ENCODE measurements around the gene PCNX4.

PCNX4 gene

DNA sequence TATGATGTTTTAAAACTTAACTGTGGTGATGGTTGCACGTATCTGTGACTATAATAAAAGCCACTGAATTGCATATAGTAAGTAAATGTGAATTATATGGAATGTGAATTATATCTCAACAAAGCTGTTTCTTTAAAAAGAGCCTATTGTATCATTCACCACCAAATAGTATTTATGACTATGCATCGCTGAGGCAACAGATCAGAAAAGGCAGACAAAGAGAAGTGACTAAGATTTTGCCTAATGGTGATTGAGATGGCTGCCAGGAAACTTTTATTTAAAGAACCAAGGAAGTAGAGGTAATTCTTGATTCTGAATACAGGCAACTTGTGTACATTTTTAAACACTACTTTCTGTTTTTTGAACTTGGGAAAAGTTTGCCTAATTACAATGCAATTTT is 41.8 kb downstream of the PCNX4 start:
- TF ChIP-seq, protein P1, sequence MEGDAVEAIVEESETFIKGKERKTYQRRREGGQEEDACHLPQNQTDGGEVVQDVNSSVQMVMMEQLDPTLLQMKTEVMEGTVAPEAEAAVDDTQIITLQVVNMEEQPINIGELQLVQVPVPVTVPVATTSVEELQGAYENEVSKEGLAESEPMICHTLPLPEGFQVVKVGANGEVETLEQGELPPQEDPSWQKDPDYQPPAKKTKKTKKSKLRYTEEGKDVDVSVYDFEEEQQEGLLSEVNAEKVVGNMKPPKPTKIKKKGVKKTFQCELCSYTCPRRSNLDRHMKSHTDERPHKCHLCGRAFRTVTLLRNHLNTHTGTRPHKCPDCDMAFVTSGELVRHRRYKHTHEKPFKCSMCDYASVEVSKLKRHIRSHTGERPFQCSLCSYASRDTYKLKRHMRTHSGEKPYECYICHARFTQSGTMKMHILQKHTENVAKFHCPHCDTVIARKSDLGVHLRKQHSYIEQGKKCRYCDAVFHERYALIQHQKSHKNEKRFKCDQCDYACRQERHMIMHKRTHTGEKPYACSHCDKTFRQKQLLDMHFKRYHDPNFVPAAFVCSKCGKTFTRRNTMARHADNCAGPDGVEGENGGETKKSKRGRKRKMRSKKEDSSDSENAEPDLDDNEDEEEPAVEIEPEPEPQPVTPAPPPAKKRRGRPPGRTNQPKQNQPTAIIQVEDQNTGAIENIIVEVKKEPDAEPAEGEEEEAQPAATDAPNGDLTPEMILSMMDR (IDR thresholded peaks at IDR 0.05; ENCODE audit: low read depth, low read length) = no peak
- Histone ChIP-seq H3K9me3 (ENCODE audit: severe bottlenecking) (no peaks in the 10 kb centered on the region), H3K27me3 (ENCODE audit: insufficient read depth, low read depth, severe bottlenecking) (no peaks in the 10 kb centered on the region), H3K27ac (no peak overlapping the region), H3K4me3 (ENCODE audit: low read depth, low read length) (no peak overlapping the region), H3K36me3 (peaks cover 22% of the 10 kb centered on the region)
- no peak for DNase-seq

DNA sequence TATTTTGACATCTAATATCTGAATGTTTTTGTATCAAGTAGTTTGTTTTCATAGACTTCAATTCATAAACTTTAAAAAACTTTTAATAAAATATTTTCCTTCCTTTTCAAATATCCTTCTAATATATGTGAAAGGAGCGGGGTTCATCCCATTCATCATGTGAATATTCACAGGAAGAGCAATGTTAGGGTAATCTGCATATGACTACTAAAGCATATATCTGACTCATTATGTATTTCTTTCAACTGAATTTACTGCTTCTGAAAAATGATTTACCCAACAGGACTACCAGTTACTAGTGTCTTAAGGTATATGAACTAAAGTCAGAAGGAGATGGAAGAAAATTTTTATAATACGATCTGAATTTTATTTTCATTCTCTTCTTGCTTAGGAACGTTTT is 43.0 kb downstream of the PCNX4 start:
- DNase-seq = no peak
- H3K36me3 ChIP-seq = peaks cover 13% of the 10 kb centered on the region
- no peaks in the 10 kb centered on the region for H3K27me3 ChIP-seq (ENCODE audit: insufficient read depth, low read depth, severe bottlenecking)
- TF ChIP-seq, protein P1 (IDR thresholded peaks at IDR 0.05; ENCODE audit: low read depth, low read length) = no peak
- H3K9me3 ChIP-seq (ENCODE audit: severe bottlenecking) = no peaks in the 10 kb centered on the region
- H3K4me3 ChIP-seq (ENCODE audit: low read depth, low read length) = no peak overlapping the region
- H3K27ac ChIP-seq = no peak overlapping the region

DNA sequence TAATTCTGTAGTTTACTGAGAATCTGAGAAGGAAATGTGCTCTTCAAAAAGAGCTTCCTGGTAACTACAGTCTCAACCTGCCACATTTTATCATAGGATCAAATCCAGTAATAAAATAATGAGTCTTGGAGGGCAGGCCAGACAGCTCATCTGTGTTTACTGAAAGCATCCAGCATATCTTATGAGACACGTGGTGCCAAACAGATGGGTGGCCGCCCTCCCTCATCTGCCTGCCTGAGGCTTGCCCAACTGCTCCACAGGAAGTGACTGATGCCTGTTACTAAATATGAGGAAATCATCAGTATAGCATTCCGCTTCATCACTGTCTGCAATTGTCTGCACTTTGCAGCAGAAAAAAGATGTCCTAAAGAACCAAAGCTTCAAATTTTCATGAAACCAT is 60.0 kb downstream of the PCNX4 start:
- H3K9me3 ChIP-seq (ENCODE audit: severe bottlenecking) = no peaks in the 10 kb centered on the region
- no peak for DNase-seq
- TF ChIP-seq, protein P1 (IDR thresholded peaks at IDR 0.05; ENCODE audit: low read depth, low read length) = no peak
- H3K27me3 ChIP-seq (ENCODE audit: insufficient read depth, low read depth, severe bottlenecking) = no peaks in the 10 kb centered on the region
- peaks cover 82% of the 10 kb centered on the region for H3K36me3 ChIP-seq
- H3K27ac ChIP-seq = no peak overlapping the region
- H3K4me3 ChIP-seq (ENCODE audit: low read depth, low read length) = no peak overlapping the region

DNA sequence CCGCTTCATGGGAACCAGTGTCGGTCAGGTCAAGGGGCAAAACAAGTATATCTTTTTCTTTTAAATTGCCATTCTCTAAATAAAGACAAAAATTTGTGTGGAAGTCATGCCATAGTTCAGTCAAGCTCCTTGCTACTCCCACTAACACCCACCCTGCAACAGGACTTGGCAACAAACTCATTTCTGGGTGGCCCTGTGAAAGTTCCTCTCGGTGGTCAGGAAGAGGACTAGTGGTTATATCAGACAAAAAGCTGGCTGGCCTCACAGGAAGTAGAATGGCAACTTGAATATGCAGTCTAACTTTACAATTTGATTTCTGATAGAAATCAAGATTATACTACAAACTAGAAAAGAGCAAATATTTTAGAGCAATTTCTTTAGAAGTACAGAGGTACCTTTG is 62.3 kb downstream of the PCNX4 start:
- no peak for DNase-seq
- Histone ChIP-seq H3K36me3 (peaks cover 62% of the 10 kb centered on the region), H3K27ac (no peak overlapping the region)

DNA sequence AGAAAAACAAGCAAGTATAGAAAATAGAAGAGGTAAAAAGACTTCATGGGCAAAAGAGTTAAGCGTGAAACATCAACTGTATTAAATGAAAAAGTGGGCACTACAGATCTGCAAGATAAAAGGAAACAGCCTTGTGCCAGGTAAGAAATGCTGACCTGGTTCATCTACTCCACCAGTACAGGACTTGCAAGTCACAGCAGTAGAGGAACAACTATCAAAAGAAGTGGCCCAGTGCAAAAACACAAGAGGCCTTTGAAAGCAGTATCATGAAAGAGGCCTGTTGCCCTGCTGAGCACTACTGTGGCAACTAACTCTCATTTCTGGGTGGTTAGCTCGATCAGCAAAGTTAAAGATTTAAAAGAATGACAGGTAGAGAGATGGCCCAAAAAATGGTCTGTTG is 62.9 kb downstream of the PCNX4 start:
- TF ChIP-seq, protein P1 (IDR thresholded peaks at IDR 0.05; ENCODE audit: low read depth, low read length) = no peak
- no peak overlapping the region for H3K4me3 ChIP-seq (ENCODE audit: low read depth, low read length)

More for the DNA sequence above, 62.3 kb downstream of the PCNX4 start:
- Histone ChIP-seq H3K9me3 (ENCODE audit: severe bottlenecking) (no peaks in the 10 kb centered on the region), H3K27me3 (ENCODE audit: insufficient read depth, low read depth, severe bottlenecking) (no peaks in the 10 kb centered on the region), H3K4me3 (ENCODE audit: low read depth, low read length) (no peak overlapping the region)
- TF ChIP-seq, protein P1 (IDR thresholded peaks at IDR 0.05; ENCODE audit: low read depth, low read length) = no peak

DNA sequence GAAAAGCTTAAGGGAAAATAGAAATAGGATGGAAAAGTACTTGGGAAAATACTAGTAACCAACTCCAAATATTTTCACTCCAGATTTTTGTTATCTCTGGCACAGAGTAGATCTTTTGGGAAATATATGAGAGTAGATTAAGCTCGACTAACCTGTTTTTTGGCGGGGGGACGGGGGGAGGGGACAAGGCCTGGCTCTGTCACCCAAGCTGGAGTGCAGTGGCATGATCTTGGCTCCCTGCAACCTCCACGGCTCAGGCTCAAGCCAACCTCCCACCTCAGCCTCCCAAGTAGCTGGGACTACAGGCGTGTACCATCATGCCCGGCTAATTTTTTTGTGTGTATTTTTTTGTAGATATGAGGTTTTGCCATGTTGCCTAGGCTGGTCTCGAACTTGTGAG is 68.7 kb downstream of the PCNX4 start:
- no peak overlapping the region for H3K4me3 ChIP-seq (ENCODE audit: low read depth, low read length)
- no peak overlapping the region for H3K27ac ChIP-seq
- H3K27me3 ChIP-seq (ENCODE audit: insufficient read depth, low read depth, severe bottlenecking) = no peaks in the 10 kb centered on the region
- no peaks in the 10 kb centered on the region for H3K9me3 ChIP-seq (ENCODE audit: severe bottlenecking)
- H3K36me3 ChIP-seq = peaks cover 12% of the 10 kb centered on the region
- DNase-seq = no peak
- TF ChIP-seq, protein P1 (IDR thresholded peaks at IDR 0.05; ENCODE audit: low read depth, low read length) = no peak

More for the DNA sequence above, 62.9 kb downstream of the PCNX4 start:
- DNase-seq = no peak
- Histone ChIP-seq H3K9me3 (ENCODE audit: severe bottlenecking) (no peaks in the 10 kb centered on the region), H3K27me3 (ENCODE audit: insufficient read depth, low read depth, severe bottlenecking) (no peaks in the 10 kb centered on the region), H3K27ac (no peak overlapping the region), H3K36me3 (peaks cover 55% of the 10 kb centered on the region)

All from WERI-Rb-1 (cell line).